Measurements from ENCODE around the gene PARPBP.

DNA sequence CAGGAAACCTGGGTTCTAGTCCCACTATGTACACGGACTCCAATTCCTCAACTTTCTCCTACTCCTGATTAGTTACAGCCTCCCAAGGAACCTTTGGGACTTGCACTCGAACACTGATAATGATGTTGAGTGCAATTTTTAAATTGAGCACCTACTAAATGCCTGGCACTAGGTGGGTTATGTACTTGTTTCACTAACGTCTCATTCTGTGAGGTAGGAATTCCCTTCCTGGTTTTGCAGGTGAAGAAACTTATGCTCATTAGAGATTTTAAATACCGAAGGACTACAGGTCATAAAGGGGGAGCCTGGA is 536 bp downstream of the PARPBP start:
- TF ChIP-seq, protein P1, sequence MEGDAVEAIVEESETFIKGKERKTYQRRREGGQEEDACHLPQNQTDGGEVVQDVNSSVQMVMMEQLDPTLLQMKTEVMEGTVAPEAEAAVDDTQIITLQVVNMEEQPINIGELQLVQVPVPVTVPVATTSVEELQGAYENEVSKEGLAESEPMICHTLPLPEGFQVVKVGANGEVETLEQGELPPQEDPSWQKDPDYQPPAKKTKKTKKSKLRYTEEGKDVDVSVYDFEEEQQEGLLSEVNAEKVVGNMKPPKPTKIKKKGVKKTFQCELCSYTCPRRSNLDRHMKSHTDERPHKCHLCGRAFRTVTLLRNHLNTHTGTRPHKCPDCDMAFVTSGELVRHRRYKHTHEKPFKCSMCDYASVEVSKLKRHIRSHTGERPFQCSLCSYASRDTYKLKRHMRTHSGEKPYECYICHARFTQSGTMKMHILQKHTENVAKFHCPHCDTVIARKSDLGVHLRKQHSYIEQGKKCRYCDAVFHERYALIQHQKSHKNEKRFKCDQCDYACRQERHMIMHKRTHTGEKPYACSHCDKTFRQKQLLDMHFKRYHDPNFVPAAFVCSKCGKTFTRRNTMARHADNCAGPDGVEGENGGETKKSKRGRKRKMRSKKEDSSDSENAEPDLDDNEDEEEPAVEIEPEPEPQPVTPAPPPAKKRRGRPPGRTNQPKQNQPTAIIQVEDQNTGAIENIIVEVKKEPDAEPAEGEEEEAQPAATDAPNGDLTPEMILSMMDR (IDR thresholded peaks at IDR 0.05; ENCODE audit: low read length) = no peak
- TF ChIP-seq EZH2 (IDR thresholded peaks at IDR 0.05; ENCODE audit: borderline replicate concordance, low read length) = no peak
